ENCODE data around the gene FOXP1. TPM values are rescaled to one million over a fixed set of nuclear protein-coding genes. Genes with fewer than 3 reads are reported as not detected.

Gene FOXP1
- total and polyA plus RNA-seq, 8 donors: 12.3 to 215 (median 117) TPM

DNA sequence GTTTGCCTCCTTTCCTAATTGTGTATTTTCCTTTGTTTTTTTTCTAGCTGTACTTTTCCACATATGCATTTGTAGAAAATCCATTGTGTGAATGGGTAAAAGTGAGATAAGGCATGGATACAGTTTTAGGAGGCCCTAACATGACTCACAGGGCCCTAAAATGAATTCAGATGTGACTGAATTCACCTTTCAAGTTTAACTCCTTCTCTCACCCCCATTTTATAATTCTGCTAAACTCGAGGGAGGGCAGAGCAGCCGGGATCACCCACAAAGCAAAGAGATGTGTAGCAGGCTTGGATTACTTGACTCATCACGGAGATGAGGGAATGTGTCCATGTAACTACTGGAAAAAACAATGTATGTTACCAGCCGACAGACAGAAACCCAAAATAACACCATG, 59.9 kb downstream of the FOXP1 start:
- Histone ChIP-seq H3K4me3 (no peak overlapping the region), H3K27ac (no peak overlapping the region), H3K36me3 (peaks cover 0 to 4% (median 0%) of the 10 kb centered on the region in 4 donors), H3K27me3 (no peaks in the 10 kb centered on the region), H3K9me3 (no peaks in the 10 kb centered on the region), H3K4me1 (peaks cover 0 to 28% (median 7%) of the 10 kb centered on the region in 4 donors)
- WGBS, 5 donors: 80 to 92% (median 86%) methylated on average over 4 of the region's 4 CpGs
- TF ChIP-seq, protein P1, sequence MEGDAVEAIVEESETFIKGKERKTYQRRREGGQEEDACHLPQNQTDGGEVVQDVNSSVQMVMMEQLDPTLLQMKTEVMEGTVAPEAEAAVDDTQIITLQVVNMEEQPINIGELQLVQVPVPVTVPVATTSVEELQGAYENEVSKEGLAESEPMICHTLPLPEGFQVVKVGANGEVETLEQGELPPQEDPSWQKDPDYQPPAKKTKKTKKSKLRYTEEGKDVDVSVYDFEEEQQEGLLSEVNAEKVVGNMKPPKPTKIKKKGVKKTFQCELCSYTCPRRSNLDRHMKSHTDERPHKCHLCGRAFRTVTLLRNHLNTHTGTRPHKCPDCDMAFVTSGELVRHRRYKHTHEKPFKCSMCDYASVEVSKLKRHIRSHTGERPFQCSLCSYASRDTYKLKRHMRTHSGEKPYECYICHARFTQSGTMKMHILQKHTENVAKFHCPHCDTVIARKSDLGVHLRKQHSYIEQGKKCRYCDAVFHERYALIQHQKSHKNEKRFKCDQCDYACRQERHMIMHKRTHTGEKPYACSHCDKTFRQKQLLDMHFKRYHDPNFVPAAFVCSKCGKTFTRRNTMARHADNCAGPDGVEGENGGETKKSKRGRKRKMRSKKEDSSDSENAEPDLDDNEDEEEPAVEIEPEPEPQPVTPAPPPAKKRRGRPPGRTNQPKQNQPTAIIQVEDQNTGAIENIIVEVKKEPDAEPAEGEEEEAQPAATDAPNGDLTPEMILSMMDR (IDR thresholded peaks at IDR 0.05): no peak
- no peak for TF ChIP-seq EP300 (IDR thresholded peaks at IDR 0.05)
- TF ChIP-seq POLR2A (IDR thresholded peaks at IDR 0.05): no peak
- no peak for TF ChIP-seq POLR2AphosphoS5 (IDR thresholded peaks at IDR 0.05)
- intact Hi-C loops (cut with DNase I; ENCODE audit: low total_unique reads): no loop called here
- no peak for DNase-seq

DNA sequence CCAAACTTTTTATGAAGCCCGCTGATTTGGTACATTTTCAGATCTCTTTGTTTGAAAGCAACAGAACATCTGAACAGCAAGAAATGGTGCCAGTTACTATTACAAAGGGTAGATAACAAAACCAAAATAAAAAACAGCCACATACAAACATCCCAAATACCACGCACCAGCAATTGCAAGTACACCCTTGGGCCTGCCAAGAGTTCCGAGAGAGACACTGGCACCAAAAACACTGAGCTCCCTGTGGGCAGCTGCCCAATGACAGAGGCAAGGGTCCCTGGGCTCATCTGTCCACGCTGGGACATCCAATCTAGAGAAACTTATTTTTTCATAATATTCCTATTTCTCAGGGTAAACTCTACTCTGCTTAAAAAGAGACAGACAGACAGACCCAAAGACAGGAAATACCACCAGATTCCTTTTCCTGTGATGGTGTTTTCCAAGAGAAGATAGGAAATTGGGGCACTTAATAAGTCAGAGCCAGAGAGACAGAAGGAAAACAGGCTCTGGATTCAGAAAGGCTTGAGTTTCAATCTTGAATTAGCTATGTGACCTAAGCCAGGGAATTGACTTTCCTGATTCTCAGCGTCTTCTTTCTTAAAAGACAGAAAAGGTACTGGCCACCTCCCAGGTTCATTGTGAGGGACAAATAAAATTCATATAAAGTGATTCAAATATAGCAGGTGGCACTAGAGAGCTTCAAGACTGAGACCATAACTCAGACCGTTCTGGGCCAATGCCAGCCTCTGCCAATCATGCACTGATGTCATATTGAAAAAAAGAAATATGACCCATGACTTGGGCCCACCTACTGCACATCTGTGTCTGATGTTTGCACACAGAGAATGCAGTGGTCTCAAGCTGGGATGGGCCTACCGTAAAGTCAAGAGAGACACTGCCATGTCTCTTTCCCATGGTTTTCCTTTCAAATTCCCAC, 61.3 kb downstream of the FOXP1 start:
- 82 to 95% (median 89%) methylated on average over 7 of the region's 7 CpGs for WGBS, 5 donors
- H3K36me3 ChIP-seq: peaks cover 0 to 4% (median 0%) of the 10 kb centered on the region in 4 donors
- H3K4me3 ChIP-seq: no peak overlapping the region
- DNase-seq: no peak
- intact Hi-C loops (cut with DNase I; ENCODE audit: low total_unique reads): no loop called here
- peaks cover 0 to 28% (median 7%) of the 10 kb centered on the region in 4 donors for H3K4me1 ChIP-seq
- no peaks in the 10 kb centered on the region for H3K27me3 ChIP-seq
- H3K9me3 ChIP-seq: no peaks in the 10 kb centered on the region
- TF ChIP-seq, protein P1 (IDR thresholded peaks at IDR 0.05): no peak
- TF ChIP-seq POLR2A (IDR thresholded peaks at IDR 0.05): no peak
- no peak for TF ChIP-seq EP300 (IDR thresholded peaks at IDR 0.05)
- TF ChIP-seq POLR2AphosphoS5 (IDR thresholded peaks at IDR 0.05): no peak
- H3K27ac ChIP-seq: no peak overlapping the region

DNA sequence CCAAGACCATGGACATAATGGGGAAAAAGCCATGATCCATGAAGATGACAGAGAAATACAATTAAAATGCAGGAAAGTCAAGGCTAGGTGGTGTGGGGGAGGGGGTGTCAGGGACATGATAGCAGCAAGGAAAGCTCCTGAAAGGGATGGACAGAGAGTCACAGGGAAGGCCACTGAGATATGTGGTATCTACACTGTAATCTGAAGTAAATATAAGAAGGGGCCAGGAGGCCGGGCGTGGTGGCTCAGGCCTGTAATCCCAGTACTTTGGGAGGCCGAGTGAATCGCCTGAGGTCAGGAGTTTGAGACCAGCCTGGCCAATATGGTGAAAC, 62.5 kb downstream of the FOXP1 start:
- no peak overlapping the region for H3K4me3 ChIP-seq
- intact Hi-C loops (cut with DNase I; ENCODE audit: low total_unique reads): no loop called here

More for the DNA sequence above, 62.5 kb downstream of the FOXP1 start:
- H3K27me3 ChIP-seq: no peaks in the 10 kb centered on the region
- WGBS, 5 donors: 90 to 97% (median 93%) methylated on average over 4 of the region's 4 CpGs
- TF ChIP-seq POLR2A (IDR thresholded peaks at IDR 0.05) (no peak), EP300 (IDR thresholded peaks at IDR 0.05) (no peak), POLR2AphosphoS5 (IDR thresholded peaks at IDR 0.05) (no peak)
- TF ChIP-seq, protein P1 (IDR thresholded peaks at IDR 0.05): no peak
- peaks cover 0 to 4% (median 0%) of the 10 kb centered on the region in 4 donors for H3K36me3 ChIP-seq
- no peaks in the 10 kb centered on the region for H3K9me3 ChIP-seq
- no peak for DNase-seq
- H3K27ac ChIP-seq: no peak overlapping the region
- peaks cover 0 to 32% (median 7%) of the 10 kb centered on the region in 4 donors for H3K4me1 ChIP-seq
